Liver (tissue), 9 donors: ENCODE data around the gene CHST4. TPM values are rescaled to one million over a fixed set of nuclear protein-coding genes. Genes with fewer than 3 reads are reported as not detected.

Source experiments
- DNase-seq: peaks from one replicate; pipeline ENCODE4 v3.0.0-alpha.2; 2017; ENCODE audit warnings: low spot score
- H3K27ac ChIP-seq, 2 donors: one replicate each; pipeline ENCODE4 v1.7.0; 2013; ENCODE audit warnings: inconsistent platforms in 2 of 2, low read length in 2 of 2, control low read depth in 1 of 2, low read depth in 1 of 2, mild to moderate bottlenecking in 1 of 2
- H3K27me3 ChIP-seq, 4 donors: one replicate each; pipeline versions ENCODE4 v1.6.1 to v1.7.0; 2013; ENCODE audit warnings: low read length in 3 of 4, inconsistent platforms in 1 of 4, mild to moderate bottlenecking in 1 of 4, moderate library complexity in 1 of 4; ENCODE audit not compliant: control insufficient read depth in 4 of 4, insufficient read depth in 4 of 4
- H3K36me3 ChIP-seq, 4 donors: one replicate each; pipeline versions ENCODE4 v1.6.1 to v1.7.0; 2013; ENCODE audit warnings: low read length in 3 of 4, mild to moderate bottlenecking in 3 of 4, low read depth in 1 of 4, moderate library complexity in 1 of 4; ENCODE audit not compliant: control insufficient read depth in 4 of 4, insufficient read depth in 3 of 4
- H3K4me1 ChIP-seq, 4 donors: one replicate each; pipeline versions ENCODE4 v1.6.1 to v1.7.0; 2013; ENCODE audit warnings: low read length in 3 of 4, mild to moderate bottlenecking in 3 of 4, moderate library complexity in 1 of 4; ENCODE audit not compliant: control insufficient read depth in 4 of 4, insufficient read depth in 4 of 4
- H3K4me3 ChIP-seq, 3 donors: one replicate each; pipeline versions ENCODE4 v1.6.1 to v1.7.0; 2013; ENCODE audit warnings: low read length in 3 of 3, control low read depth in 1 of 3, low read depth in 1 of 3, mild to moderate bottlenecking in 1 of 3
- H3K9ac ChIP-seq, 2 donors: one replicate each; pipeline ENCODE4 v1.7.0; 2013; ENCODE audit warnings: low read length in 2 of 2, mild to moderate bottlenecking in 2 of 2, moderate library complexity in 2 of 2, control low read depth in 1 of 2, low read depth in 1 of 2
- H3K9me3 ChIP-seq, 4 donors: one replicate each; pipeline versions ENCODE4 v1.6.1 to v1.7.0; 2013; ENCODE audit warnings: low read length in 3 of 4; ENCODE audit not compliant: control insufficient read depth in 4 of 4
- EGR1 ChIP-seq, 2 donors: IDR thresholded peaks; 2 replicates each; pipeline ENCODE4 v1.6.1; 2016 to 2018; ENCODE audit warnings: antibody characterized with exemption in 2 of 2, low read depth in 2 of 2
- FOXA1 ChIP-seq: IDR thresholded peaks from 2 replicates; pipeline ENCODE4 v1.6.1; 2016; ENCODE audit warnings: antibody characterized with exemption
- FOXA2 ChIP-seq: IDR thresholded peaks from 2 replicates; pipeline ENCODE4 v1.6.1; 2016; ENCODE audit warnings: antibody characterized with exemption
- GABPA ChIP-seq, 2 donors: IDR thresholded peaks in 1 of 2; conservative IDR thresholded peaks in 1 of 2; 2 replicates each; pipeline ENCODE4 v1.6.1; 2016; ENCODE audit warnings: antibody characterized with exemption in 2 of 2, mild to moderate bottlenecking in 1 of 2, moderate library complexity in 1 of 2
- HNF4A ChIP-seq, 2 donors: conservative IDR thresholded peaks; 2 replicates each; pipeline ENCODE4 v1.6.1; 2016; ENCODE audit warnings: antibody characterized with exemption in 2 of 2, mild to moderate bottlenecking in 2 of 2
- HNF4G ChIP-seq: IDR thresholded peaks from 2 replicates; pipeline ENCODE4 v1.6.1; 2016; ENCODE audit warnings: antibody characterized with exemption
- JUND ChIP-seq, 2 donors: IDR thresholded peaks; 2 replicates each; pipeline ENCODE4 v1.6.1; 2016; ENCODE audit warnings: antibody characterized with exemption in 2 of 2
- NR2F2 ChIP-seq: IDR thresholded peaks from 2 replicates; pipeline ENCODE4 v1.6.1; 2016; ENCODE audit warnings: antibody characterized with exemption
- RAD21 ChIP-seq, 2 donors: IDR thresholded peaks; 2 replicates each; pipeline ENCODE4 v1.6.1; 2016; ENCODE audit warnings: antibody characterized with exemption in 2 of 2, mild to moderate bottlenecking in 2 of 2
- RXRA ChIP-seq, 2 donors: IDR thresholded peaks; 2 replicates each; pipeline ENCODE4 v1.6.1; 2017 to 2018; ENCODE audit warnings: antibody characterized with exemption in 2 of 2, mild to moderate bottlenecking in 1 of 2
- SP1 ChIP-seq: IDR thresholded peaks from 2 replicates; pipeline ENCODE4 v1.6.1; 2018; ENCODE audit warnings: antibody characterized with exemption, mild to moderate bottlenecking
- TAF1 ChIP-seq: conservative IDR thresholded peaks from 2 replicates; pipeline ENCODE4 v1.6.1; 2016; ENCODE audit warnings: antibody characterized with exemption, mild to moderate bottlenecking
- YY1 ChIP-seq: IDR thresholded peaks from 2 replicates; pipeline ENCODE4 v1.6.1; 2016; ENCODE audit warnings: antibody characterized with exemption, mild to moderate bottlenecking
- WGBS: extraction: QIAGEN DNeasy Blood & Tissue Kit; methylation state at CpG from one replicate; pipeline ENCODE4 v1.1.7; 2013; 5-methylcytosine and 5-hydroxymethylcytosine counted together
- polyA plus RNA-seq, 2 donors: library from polyadenylated mRNA; stranded (reverse) in 1 of 2; unstranded in 1 of 2; fragments of 200-250 nt in 1 of 2; fragments of >200 nt in 1 of 2; fragmentation: Nextera tagmentation in 1 of 2; extraction: Ambion mirVana in 1 of 2; gene quantifications; one replicate each; pipeline versions ENCODE4 v1.2.1 to v1.2.3, GENCODE V29; 2013 to 2015
- total RNA-seq, 2 donors: library from RNA; depleted of rRNA; stranded (reverse); fragments of >200 nt; gene quantifications; one replicate each; pipeline ENCODE4 v1.2.3, GENCODE V29; 2014
- TF ChIP-seq, protein P1 (sequence below): IDR thresholded peaks from 2 replicates; pipeline ENCODE4 v1.6.1; 2016; ENCODE audit warnings: antibody characterized with exemption
- TF ChIP-seq, protein P2 (sequence below): IDR thresholded peaks from 2 replicates; pipeline ENCODE4 v1.6.1; 2016; ENCODE audit warnings: antibody characterized with exemption, mild to moderate bottlenecking
- TF ChIP-seq, protein P3 (sequence below): IDR thresholded peaks from 2 replicates; pipeline ENCODE4 v1.6.1; 2016; ENCODE audit warnings: antibody characterized with exemption
- TF ChIP-seq, protein P4 (sequence below): IDR thresholded peaks from 2 replicates; pipeline ENCODE4 v1.6.1; 2016; ENCODE audit warnings: antibody characterized with exemption
- TF ChIP-seq, protein P5 (sequence below): fragments of 150-350 bp; IDR thresholded peaks from 2 replicates; pipeline ENCODE4 v1.5.1; 2017; ENCODE audit warnings: improper control_type of control experiment, low read depth, low read length; ENCODE audit not compliant: missing input control
- donor health status: healthy.
- donor health status: healthy.
- donor health status: healthy.
- donor health status: healthy.
- donor health status: healthy.

The CHST4 gene
- total and polyA plus RNA-seq, 4 donors: 0.09 to 14.3 (median 7.1) TPM

DNA sequence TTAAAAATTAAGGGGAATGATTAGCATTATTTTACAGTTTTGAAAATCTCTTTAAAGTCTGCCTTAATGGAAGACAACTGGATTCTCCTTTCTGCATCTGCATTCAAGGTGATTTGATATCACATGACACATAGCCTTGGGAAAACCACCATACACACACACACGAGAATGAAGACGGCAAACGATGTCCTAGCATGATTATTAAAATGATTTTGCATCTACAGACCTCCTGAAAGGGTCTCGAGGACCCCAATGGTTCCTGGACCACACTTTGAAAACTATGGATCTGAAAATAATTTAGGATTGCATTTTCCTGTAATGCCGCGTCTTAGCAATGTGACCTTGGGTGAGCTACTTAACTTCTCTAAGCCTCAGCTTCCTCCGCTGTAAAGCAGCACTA is 11.8 kb upstream of the CHST4 start:
- Histone ChIP-seq H3K4me1 (peaks cover 3 to 9% (median 4%) of the 10 kb centered on the region in 4 donors), H3K27me3 (no peaks in the 10 kb centered on the region), H3K27ac (no peak overlapping the region), H3K9me3 (no peaks in the 10 kb centered on the region), H3K36me3 (no peaks in the 10 kb centered on the region), H3K4me3 (no peak overlapping the region), H3K9ac (no peak overlapping the region)
- no peak for DNase-seq
- WGBS: 90% methylated on average over 7 of the region's 7 CpGs
- TF ChIP-seq RAD21 (IDR thresholded peaks at IDR 0.05) (no peak), YY1 (no peak), FOXA1 (no peak), GABPA (IDR thresholded peaks at IDR 0.05 in 1 of 2, conservative IDR thresholded peaks at IDR 0.05 in 1 of 2) (no peak), TAF1 (no peak), SP1 (no peak), FOXA2 (no peak), RXRA (IDR thresholded peaks at IDR 0.05) (no peak), JUND (IDR thresholded peaks at IDR 0.05) (no peak), NR2F2 (no peak), EGR1 (IDR thresholded peaks at IDR 0.05; ENCODE audit: low read depth in 2 of 2) (no peak)
- TF ChIP-seq, protein P1, sequence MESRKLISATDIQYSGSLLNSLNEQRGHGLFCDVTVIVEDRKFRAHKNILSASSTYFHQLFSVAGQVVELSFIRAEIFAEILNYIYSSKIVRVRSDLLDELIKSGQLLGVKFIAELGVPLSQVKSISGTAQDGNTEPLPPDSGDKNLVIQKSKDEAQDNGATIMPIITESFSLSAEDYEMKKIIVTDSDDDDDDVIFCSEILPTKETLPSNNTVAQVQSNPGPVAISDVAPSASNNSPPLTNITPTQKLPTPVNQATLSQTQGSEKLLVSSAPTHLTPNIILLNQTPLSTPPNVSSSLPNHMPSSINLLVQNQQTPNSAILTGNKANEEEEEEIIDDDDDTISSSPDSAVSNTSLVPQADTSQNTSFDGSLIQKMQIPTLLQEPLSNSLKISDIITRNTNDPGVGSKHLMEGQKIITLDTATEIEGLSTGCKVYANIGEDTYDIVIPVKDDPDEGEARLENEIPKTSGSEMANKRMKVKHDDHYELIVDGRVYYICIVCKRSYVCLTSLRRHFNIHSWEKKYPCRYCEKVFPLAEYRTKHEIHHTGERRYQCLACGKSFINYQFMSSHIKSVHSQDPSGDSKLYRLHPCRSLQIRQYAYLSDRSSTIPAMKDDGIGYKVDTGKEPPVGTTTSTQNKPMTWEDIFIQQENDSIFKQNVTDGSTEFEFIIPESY: no peak
- TF ChIP-seq, protein P2, sequence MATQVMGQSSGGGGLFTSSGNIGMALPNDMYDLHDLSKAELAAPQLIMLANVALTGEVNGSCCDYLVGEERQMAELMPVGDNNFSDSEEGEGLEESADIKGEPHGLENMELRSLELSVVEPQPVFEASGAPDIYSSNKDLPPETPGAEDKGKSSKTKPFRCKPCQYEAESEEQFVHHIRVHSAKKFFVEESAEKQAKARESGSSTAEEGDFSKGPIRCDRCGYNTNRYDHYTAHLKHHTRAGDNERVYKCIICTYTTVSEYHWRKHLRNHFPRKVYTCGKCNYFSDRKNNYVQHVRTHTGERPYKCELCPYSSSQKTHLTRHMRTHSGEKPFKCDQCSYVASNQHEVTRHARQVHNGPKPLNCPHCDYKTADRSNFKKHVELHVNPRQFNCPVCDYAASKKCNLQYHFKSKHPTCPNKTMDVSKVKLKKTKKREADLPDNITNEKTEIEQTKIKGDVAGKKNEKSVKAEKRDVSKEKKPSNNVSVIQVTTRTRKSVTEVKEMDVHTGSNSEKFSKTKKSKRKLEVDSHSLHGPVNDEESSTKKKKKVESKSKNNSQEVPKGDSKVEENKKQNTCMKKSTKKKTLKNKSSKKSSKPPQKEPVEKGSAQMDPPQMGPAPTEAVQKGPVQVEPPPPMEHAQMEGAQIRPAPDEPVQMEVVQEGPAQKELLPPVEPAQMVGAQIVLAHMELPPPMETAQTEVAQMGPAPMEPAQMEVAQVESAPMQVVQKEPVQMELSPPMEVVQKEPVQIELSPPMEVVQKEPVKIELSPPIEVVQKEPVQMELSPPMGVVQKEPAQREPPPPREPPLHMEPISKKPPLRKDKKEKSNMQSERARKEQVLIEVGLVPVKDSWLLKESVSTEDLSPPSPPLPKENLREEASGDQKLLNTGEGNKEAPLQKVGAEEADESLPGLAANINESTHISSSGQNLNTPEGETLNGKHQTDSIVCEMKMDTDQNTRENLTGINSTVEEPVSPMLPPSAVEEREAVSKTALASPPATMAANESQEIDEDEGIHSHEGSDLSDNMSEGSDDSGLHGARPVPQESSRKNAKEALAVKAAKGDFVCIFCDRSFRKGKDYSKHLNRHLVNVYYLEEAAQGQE: no peak
- TF ChIP-seq, protein P3, sequence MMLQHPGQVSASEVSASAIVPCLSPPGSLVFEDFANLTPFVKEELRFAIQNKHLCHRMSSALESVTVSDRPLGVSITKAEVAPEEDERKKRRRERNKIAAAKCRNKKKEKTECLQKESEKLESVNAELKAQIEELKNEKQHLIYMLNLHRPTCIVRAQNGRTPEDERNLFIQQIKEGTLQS: no peak
- TF ChIP-seq, protein P4, sequence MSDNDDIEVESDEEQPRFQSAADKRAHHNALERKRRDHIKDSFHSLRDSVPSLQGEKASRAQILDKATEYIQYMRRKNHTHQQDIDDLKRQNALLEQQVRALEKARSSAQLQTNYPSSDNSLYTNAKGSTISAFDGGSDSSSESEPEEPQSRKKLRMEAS: no peak

DNA sequence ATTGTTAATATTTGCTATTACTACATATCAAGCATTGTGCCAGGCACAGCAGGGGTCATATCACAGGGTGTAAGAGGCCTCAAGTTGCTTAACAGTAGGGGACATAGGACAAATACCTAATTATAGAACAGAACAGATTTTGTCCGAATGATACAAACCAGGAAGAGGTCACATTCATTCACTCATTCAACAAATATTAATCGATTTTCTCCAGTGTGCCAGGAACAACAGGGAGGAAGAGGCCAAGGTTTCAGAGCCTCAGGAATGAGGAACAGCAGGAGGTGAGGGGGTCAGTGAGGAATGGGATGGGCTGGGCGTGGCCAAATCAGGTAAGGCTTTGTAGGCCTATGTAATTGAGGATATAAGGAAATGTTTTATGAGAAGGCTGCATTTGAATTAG is 11.2 kb upstream of the CHST4 start:
- Histone ChIP-seq H3K9ac (no peak overlapping the region), H3K27me3 (no peaks in the 10 kb centered on the region), H3K9me3 (no peaks in the 10 kb centered on the region), H3K36me3 (no peaks in the 10 kb centered on the region), H3K4me1 (peaks cover 3 to 9% (median 4%) of the 10 kb centered on the region in 4 donors), H3K27ac (no peak overlapping the region), H3K4me3 (no peak overlapping the region)
- WGBS: 35% methylated on average over 3 of the region's 3 CpGs
- no peak for DNase-seq
- TF ChIP-seq TAF1 (no peak), FOXA1 (no peak), GABPA (IDR thresholded peaks at IDR 0.05 in 1 of 2, conservative IDR thresholded peaks at IDR 0.05 in 1 of 2) (peak in 1 of 2 donors; percentile 54), RAD21 (IDR thresholded peaks at IDR 0.05) (peak; percentile 20 to 28), HNF4A (conservative IDR thresholded peaks at IDR 0.05) (peak; percentile 91 to 92), FOXA2 (peak; percentile 69), RXRA (IDR thresholded peaks at IDR 0.05) (peak; percentile 89 to 92), YY1 (peak; percentile 54), JUND (IDR thresholded peaks at IDR 0.05) (peak; percentile 74 to 77), NR2F2 (peak; percentile 91), HNF4G (peak; percentile 56)
- TF ChIP-seq, protein P3: no peak
- TF ChIP-seq, protein P1: peak; percentile 66
- TF ChIP-seq, protein P5, sequence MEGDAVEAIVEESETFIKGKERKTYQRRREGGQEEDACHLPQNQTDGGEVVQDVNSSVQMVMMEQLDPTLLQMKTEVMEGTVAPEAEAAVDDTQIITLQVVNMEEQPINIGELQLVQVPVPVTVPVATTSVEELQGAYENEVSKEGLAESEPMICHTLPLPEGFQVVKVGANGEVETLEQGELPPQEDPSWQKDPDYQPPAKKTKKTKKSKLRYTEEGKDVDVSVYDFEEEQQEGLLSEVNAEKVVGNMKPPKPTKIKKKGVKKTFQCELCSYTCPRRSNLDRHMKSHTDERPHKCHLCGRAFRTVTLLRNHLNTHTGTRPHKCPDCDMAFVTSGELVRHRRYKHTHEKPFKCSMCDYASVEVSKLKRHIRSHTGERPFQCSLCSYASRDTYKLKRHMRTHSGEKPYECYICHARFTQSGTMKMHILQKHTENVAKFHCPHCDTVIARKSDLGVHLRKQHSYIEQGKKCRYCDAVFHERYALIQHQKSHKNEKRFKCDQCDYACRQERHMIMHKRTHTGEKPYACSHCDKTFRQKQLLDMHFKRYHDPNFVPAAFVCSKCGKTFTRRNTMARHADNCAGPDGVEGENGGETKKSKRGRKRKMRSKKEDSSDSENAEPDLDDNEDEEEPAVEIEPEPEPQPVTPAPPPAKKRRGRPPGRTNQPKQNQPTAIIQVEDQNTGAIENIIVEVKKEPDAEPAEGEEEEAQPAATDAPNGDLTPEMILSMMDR: no peak
- TF ChIP-seq, protein P4: peak; percentile 85
